Adipose tissue (tissue), 3 donors: Measurements from ENCODE around the gene CNTN2. TPM values are rescaled to one million over a fixed set of nuclear protein-coding genes. Genes with fewer than 3 reads are reported as not detected.

Experiments used
- H3K27ac ChIP-seq: one replicate; pipeline ENCODE4 v1.5.1; 2013; ENCODE audit warnings: low read depth, low read length
- WGBS, 3 donors: extraction: QIAGEN DNeasy Blood & Tissue Kit; methylation state at CpG; one replicate each; pipeline ENCODE4 v1.1.7; 2013; 5-methylcytosine and 5-hydroxymethylcytosine counted together
- polyA plus RNA-seq, 3 donors: library from polyadenylated mRNA; stranded (reverse); fragments of 200-250 nt; gene quantifications; one replicate each; pipeline ENCODE4 v1.2.3, GENCODE V29; 2013
- donor health status: healthy with polysubstance abuse.
- donor health status: Bipolar disorder and iron deficiency.
- donor health status: healthy.

The CNTN2 gene
- polyA plus RNA-seq, 3 donors: 0.10 to 0.34 (median 0.22) TPM

DNA sequence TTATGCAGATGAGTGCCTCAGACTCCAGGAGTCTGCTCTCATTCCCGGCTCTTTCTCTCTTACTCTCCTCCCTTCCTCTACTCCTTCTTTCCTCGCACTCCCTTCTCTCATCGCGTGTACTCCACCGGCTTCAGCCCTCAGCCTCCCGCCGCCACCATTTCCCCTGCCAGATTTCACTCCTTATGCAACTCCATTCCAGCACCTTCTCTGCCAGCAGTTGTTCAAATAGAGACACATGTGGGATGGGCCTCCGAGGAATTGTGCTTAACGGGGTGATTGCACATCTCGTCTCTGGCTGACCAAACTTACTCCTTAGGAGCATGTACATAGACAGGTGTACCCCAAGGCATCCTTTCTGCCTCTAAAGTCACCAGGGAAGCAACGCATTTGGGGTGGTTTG lies 2.1 kb downstream of the CNTN2 start:
- no peak overlapping the region for H3K27ac ChIP-seq
- 24 to 30% (median 25%) methylated on average over 11 of the region's 11 CpGs for WGBS, 3 donors

GRCh38 chr1:205046870-205047269 lies 3.9 kb downstream of the CNTN2 start:
- H3K27ac ChIP-seq: no peak overlapping the region
- WGBS, 3 donors: 51 to 56% (median 51%) methylated on average over 4 of the region's 4 CpGs

GRCh38 chr1:205047764-205048231 lies 4.8 kb downstream of the CNTN2 start:
- WGBS, 3 donors: 63 to 78% (median 75%) methylated on average over 5 of the region's 5 CpGs
- H3K27ac ChIP-seq: no peak overlapping the region

DNA sequence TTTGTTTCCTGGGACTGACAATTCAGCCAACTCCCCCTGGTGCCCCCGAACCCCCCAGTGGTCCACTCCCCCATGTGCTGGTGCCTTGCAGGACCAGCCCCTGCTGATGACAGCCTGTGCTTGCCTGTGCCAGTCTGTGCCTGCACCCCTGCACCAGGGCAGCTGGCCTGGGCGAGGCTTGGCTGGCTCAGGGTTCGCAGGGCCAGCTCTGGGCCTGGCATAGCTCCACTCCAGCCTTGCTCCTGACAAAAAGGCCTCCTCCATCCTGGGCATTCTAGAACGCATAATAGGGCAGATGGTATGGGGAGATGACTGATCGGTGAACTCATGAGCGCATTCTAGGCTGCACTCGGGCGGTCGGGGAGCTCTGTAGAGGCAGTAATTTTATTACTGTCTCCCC lies 5.4 kb downstream of the CNTN2 start:
- H3K27ac ChIP-seq: no peak overlapping the region
- 85 to 91% (median 85%) methylated on average over 9 of the region's 9 CpGs for WGBS, 3 donors

DNA sequence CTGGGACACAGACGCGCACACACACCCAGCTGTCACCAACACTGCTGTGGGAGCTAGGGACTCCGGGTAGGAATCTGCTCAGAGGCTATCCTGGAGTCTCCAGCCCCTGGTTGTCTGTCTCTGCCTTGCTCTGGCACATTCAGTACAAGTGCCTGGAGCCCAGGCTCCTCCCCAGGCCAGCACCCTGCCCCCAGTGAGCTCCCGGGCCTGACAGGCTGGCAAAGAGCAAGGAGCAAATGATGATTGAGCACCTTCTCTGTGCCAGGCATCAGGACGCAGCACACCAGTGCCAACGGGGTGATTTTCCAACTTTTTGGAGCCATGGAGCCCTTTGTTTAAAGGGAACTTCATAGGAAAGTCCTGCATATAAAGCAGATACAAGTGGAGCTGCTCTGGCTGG lies 6.5 kb downstream of the CNTN2 start:
- 40 to 69% (median 68%) methylated on average over 6 of the region's 6 CpGs for WGBS, 3 donors
- H3K27ac ChIP-seq: no peak overlapping the region

DNA sequence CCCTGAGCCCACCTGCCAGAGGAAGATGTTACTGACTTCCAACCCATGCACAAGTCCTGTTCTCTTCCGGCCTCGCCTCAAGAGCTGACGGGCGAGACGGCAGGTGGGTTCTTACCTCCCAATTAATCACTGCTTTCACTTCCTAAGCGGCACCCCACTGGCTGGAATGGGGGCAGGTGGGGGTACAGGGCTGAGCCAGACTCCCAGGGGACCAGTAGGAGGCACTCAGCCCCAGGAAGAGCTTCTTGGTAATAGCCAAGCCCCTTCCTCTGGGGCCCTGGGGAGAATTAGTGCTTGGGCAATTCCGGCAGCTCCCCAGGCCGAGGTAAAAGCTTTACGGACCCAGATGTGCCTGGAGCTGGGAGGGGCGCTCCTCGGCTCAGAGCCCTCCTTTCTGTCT lies 9.7 kb downstream of the CNTN2 start:
- 68 to 86% (median 76%) methylated on average over 11 of the region's 11 CpGs for WGBS, 3 donors
- H3K27ac ChIP-seq: no peak overlapping the region

- WGBS, 3 donors: 86 to 91% (median 88%) methylated on average over 5 of the region's 5 CpGs
- no peak overlapping the region for H3K27ac ChIP-seq
Measured at GRCh38 chr1:205053296-205053695, 10.3 kb downstream of the CNTN2 start.

- no peak overlapping the region for H3K27ac ChIP-seq
- 47 to 51% (median 50%) methylated on average over 7 of the region's 7 CpGs for WGBS, 3 donors
Measured at GRCh38 chr1:205054013-205054412, 11.0 kb downstream of the CNTN2 start.

DNA sequence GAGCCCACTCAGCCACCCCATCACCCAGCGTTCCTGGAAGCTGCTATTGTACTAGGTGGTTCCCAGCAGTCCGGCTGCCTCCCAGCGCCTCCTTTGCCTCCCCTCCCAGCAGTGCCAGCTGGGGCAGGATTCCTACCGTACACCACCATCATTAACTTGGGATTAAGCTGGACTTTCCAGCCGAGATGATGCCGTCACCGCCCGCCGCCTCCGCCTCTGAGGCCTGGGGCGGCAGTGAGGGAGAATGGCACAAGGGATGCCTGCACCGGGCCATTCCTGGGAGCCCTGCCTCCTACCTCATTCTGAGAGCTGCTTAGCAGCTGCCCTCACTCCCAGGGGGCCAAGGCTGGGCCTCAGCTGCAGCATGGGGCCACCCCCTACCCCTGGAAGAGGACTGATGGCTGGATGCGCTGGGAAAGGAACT lies 13.2 kb downstream of the CNTN2 start:
- 79 to 90% (median 89%) methylated on average over 13 of the region's 13 CpGs for WGBS, 3 donors
- H3K27ac ChIP-seq: no peak overlapping the region

GRCh38 chr1:205056956-205057568 lies 14.1 kb downstream of the CNTN2 start:
- 93 to 96% (median 94%) methylated on average over 6 of the region's 6 CpGs for WGBS, 3 donors

DNA sequence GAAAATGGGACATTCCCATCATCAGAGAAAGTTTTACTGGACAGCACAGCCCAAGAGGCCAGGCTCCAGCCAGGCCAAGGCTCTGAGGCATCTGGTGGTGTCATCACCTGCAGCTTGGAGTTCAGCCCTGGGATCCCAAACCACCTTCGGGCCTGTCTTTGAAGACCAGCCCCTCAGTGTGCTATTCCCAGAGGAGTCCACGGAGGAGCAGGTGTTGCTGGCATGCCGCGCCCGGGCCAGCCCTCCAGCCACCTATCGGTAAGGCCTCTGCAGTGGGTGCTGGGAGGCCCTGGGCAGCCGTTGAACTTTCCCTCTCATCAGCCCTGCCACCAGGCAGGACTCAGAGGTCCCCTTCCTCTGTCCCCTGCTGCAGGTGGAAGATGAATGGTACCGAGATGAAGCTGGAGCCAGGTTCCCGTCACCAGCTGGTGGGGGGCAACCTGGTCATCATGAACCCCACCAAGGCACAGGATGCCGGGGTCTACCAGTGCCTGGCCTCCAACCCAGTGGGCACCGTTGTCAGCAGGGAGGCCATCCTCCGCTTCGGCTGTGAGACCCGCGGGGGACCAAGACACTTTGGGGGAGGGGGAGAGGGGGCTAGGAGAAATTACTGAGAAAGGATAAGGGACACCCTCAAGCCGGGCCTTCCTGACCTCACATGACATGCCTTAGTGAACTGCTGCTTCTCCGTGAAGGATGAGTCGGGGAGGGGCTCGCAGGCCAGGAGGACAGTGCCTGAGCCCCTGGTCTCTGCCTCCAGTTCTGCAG lies 15.0 kb downstream of the CNTN2 start:
- H3K27ac ChIP-seq: no peak overlapping the region
- 86 to 93% (median 90%) methylated on average over 18 to 19 of the region's 19 CpGs for WGBS, 3 donors

More at GRCh38 chr1:205056956-205057568, 14.1 kb downstream of the CNTN2 start:
- H3K27ac ChIP-seq: no peak overlapping the region

GRCh38 chr1:205058853-205059252 lies 15.8 kb downstream of the CNTN2 start:
- H3K27ac ChIP-seq: no peak overlapping the region
- 92 to 97% (median 96%) methylated on average over 12 of the region's 12 CpGs for whole genome bisulfite sequencing, 3 donors

DNA sequence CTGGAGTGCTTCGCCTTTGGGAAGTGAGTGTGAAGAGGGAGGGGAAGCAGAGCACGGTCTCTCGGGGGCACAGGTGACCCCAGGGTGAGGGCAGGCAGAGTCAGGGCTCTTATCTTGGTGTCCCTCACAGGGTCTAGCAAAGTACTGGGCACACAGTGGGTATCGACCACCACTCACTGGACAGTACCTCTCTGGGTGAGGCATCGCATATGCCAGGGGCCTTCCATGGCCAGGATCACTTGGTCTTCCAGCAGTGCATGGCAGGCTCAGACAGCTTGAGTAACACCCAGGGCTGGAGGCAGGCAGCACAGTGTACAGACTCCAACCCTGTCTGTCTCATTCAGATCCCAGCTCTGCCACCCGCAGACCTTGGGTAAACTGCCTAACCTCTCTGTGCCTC lies 16.6 kb downstream of the CNTN2 start:
- 87 to 92% (median 90%) methylated on average over 6 of the region's 6 CpGs for WGBS, 3 donors
- no peak overlapping the region for H3K27ac ChIP-seq

DNA sequence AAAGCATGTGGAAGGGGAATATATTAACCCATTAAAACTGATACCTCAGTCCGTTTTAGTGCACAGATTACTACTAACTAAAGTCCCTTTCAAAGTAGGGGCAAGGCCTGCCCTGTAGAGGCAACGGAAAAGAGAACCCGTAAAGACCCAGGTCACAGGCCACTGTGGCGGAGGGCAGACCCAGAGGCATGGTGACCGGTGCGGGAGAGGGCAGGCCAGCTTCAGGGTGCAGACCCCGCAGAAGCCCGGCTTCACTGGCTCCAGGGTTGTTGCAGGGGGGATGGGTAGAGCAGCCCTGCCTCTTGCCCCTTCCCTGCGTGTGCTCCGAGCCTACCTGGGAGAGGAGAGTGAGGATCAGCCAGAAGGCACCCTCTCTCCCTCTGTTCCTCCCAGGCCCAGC lies 17.7 kb downstream of the CNTN2 start:
- 84 to 96% (median 96%) methylated on average over 10 of the region's 10 CpGs for WGBS, 3 donors
- no peak overlapping the region for H3K27ac ChIP-seq

- 72 to 79% (median 75%) methylated on average over 14 of the region's 14 CpGs for WGBS, 3 donors
- no peak overlapping the region for H3K27ac ChIP-seq
Measured at GRCh38 chr1:205061227-205061626, 18.2 kb downstream of the CNTN2 start.

GRCh38 chr1:205061665-205062069 lies 18.7 kb downstream of the CNTN2 start:
- 34 to 41% (median 38%) methylated on average over 13 of the region's 13 CpGs for WGBS, 3 donors
- H3K27ac ChIP-seq: no peak overlapping the region

DNA sequence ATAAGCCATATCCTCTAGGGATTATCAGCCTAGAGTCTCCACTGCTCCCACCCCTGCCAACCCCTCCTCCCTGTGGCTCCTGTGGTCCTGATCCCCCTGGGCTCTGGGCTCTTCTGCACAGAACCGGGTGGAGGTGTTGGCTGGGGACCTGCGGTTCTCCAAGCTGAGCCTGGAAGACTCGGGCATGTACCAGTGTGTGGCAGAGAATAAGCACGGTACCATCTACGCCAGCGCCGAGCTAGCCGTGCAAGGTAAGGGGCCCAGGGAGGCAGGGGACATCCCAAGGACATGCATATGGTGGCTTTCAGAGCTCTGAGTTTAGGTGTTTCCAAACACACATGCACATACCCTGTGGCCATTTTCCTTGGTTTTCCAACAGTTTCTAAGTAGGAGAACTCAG lies 19.3 kb downstream of the CNTN2 start:
- H3K27ac ChIP-seq: no peak overlapping the region
- 88 to 94% (median 90%) methylated on average over 8 of the region's 8 CpGs for WGBS, 3 donors

GRCh38 chr1:205062895-205063294 lies 19.9 kb downstream of the CNTN2 start:
- no peak overlapping the region for H3K27ac ChIP-seq
- 91 to 98% (median 98%) methylated on average over 3 of the region's 3 CpGs for WGBS, 3 donors

- 83 to 89% (median 86%) methylated on average over 11 of the region's 11 CpGs for WGBS, 3 donors
- no peak overlapping the region for H3K27ac ChIP-seq
Measured at GRCh38 chr1:205064301-205064700, 21.3 kb downstream of the CNTN2 start.
